GM12801 (cell line): ENCODE measurements around the gene CHST15.

Experiments
- CTCF ChIP-seq: IDR thresholded peaks from one replicate; pipeline ENCODE4 v1.5.1; 2011; ENCODE audit warnings: control low read depth; ENCODE audit not compliant: insufficient read length; ENCODE audit errors: extremely low read depth

Gene CHST15

GRCh38 chr10:124083740-124084397 lies 9.5 kb downstream of the CHST15 start:
- no peak for TF ChIP-seq CTCF

- no peak for TF ChIP-seq CTCF
Measured at GRCh38 chr10:124083047-124083739, 10.2 kb downstream of the CHST15 start.

GRCh38 chr10:124082555-124082954 lies 10.8 kb downstream of the CHST15 start:
- TF ChIP-seq CTCF = no peak

GRCh38 chr10:124081547-124082140 lies 11.8 kb downstream of the CHST15 start:
- TF ChIP-seq CTCF = no peak

- no peak for TF ChIP-seq CTCF
Measured at GRCh38 chr10:124079864-124080263, 13.5 kb downstream of the CHST15 start.

GRCh38 chr10:124078714-124079113 lies 14.7 kb downstream of the CHST15 start:
- TF ChIP-seq CTCF = no peak

- no peak for TF ChIP-seq CTCF
Measured at GRCh38 chr10:124078028-124078427, 15.4 kb downstream of the CHST15 start.
